HG02970 (cell line): ENCODE data around the gene XKR7.

Source experiments
- ATAC-seq: cut with Tn5 transposase; IDR thresholded peaks from one replicate; pipeline ENCODE4 v1.9.1; 2021; ENCODE audit warnings: mild to moderate bottlenecking, moderate library complexity, moderate number of reproducible peaks; ENCODE audit not compliant: unreplicated experiment, low FRiP score

The XKR7 gene

DNA sequence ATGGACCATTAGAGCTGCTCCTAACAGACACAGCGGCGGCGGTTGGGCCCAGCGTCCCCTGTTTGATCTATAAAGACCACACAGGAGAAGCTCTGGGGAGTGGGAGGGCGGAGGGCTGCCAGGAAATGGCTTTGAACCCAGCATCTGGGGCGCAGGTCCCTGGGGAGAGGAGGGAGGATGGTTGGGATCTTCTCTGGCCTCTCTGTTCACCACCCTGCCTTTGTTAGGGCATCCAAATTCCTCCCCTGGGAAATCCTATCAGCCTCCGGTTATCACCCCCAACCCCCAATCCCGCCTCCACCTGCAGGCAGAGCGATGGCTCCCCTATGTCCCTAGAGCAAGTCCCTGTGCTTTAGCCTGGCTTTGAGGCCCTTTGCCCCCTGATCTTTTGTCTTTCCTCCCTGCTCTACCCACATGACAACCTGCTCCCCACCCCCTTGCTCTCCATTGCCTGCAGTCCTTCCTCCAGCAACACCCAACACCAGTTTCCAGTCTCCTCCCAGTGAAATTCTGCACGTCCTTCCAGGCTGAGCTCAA lies 7.1 kb downstream of the XKR7 start:
- ATAC-seq: no peak

DNA sequence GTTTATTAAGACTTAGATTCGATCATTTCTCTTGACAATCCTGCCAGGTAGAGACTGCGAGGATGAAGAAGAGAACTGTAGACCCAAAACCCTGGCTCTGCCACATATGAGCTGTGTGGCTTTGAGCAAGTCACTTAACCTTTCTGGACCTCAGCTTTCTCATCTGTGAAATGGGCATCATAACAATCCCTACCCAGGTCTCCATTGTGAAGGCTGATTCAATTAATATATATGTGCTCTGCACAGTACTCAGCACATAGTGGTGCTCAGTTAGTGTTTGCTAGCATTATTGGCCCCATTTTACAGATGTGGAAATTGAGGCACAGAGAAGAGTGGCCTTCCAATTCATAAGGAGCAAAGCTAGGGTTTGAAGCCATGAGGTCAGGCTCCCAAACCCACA lies 7.9 kb downstream of the XKR7 start:
- no peak for ATAC-seq

DNA sequence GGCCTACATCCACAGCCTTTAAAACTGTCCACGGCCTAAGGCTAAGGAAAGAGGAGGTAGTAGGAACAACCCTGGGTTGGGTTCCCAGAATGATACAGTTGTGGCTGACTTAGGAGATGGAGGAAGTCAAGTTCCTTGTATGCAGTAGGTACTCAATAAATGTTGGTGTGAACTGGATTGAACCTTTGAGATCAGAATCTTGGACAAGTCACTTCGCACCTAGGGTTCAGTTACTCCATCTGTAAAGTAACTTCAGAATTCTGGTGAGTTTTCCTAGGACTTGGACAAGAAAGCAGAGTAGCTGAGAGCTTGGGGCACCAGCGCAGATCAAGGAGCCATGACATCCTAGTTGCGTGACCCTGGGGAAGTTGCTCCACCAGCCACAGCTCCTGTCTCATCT lies 9.1 kb downstream of the XKR7 start:
- ATAC-seq: no peak

GRCh38 chr20:31979713-31980426 lies 11.9 kb downstream of the XKR7 start:
- no peak for ATAC-seq

DNA sequence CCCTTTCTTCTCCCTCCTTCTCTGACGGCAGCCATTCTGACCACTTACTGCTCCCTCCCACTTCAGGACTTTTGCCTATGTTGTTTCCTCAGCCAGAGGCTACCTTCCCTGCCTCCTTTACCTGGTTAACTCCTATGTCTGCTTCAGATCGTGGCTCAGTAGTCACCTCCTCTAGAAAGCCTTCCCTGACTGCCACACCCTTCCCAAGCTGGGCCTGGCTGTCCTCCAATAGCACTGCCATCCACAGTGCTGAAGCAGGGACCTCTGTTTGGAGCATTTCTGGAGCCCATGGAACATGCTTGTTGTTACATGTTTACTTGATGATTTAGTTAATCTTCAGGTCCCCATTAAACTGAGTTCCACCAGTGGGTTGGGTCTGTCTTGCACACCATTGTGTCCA lies 13.8 kb downstream of the XKR7 start:
- no peak for ATAC-seq

DNA sequence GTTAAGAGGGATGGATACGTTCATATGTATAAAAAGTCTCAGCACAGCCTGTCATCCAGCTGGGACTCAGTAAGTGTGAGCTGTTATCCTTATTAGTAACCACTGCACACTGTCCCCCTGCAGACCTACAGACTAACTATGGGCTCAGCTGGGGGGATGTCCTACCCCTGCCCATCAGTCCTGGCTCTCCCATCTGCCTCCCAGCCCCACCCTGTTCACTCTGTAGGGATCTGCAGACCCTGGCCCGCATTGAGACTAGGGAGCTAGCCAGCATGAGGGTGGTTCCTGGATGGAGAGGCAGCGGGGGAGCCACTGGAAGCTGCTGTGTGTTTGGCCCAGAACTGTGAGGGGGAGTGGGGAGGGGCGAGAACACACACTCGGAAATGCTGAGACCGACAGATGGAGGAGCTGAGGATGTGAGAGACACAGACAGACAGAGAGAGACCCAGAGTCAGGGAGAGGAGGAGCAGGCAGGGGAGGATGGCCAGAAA lies 17.1 kb downstream of the XKR7 start:
- ATAC-seq: no peak

DNA sequence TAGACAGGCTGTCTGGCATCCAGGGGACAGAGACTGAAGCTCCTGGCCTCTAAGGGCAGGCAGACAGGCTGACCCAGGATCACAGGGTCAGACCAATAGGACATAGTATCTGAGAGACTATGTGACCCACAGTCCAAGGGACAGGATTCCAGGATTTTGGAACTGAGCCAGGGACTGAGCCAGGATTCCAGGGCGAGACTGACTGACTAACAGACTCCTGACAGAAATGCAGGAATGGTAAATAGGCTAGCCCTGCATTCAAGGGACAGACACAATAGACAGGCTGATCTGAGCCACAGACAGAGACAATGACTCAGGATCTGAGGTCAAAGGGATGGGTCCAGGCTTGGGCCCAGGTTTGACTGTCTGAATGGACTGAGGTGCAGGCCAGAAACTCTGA lies 19.8 kb downstream of the XKR7 start:
- no peak for ATAC-seq

GRCh38 chr20:31988430-31989015 lies 20.6 kb downstream of the XKR7 start:
- no peak for ATAC-seq

DNA sequence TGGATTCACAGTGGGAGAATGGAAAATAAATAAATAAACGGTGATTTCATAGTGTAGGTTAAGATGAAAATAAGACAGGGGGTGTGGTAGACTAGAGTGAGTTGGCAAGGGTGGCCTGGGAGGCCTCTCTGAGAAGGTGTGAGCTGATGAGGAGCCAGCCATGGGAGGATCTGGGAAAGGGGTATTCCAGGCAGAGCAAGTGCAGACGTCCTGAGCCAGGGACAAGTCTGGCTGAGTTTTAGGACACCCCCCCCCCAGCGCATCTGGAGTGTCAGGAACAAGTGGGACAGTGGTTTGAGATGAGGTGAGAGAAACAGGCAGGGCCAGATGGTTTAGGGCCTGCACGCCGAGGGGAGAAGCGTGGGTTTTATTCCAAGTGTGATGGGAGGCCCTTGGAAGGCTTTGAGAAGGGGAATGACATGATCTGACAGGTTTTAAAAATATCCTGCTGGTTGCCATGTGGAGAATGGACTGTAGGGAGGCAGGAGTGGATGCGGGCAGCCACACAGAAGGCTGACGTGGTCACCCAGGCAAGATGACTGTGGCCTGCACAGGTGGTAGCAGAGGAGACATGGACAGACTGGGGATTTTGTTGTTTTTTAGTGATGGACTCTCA lies 21.2 kb downstream of the XKR7 start:
- ATAC-seq: no peak

GRCh38 chr20:31990641-31991338 lies 22.8 kb downstream of the XKR7 start:
- no peak for ATAC-seq

GRCh38 chr20:31991339-31991705 lies 23.4 kb downstream of the XKR7 start:
- no peak for ATAC-seq

DNA sequence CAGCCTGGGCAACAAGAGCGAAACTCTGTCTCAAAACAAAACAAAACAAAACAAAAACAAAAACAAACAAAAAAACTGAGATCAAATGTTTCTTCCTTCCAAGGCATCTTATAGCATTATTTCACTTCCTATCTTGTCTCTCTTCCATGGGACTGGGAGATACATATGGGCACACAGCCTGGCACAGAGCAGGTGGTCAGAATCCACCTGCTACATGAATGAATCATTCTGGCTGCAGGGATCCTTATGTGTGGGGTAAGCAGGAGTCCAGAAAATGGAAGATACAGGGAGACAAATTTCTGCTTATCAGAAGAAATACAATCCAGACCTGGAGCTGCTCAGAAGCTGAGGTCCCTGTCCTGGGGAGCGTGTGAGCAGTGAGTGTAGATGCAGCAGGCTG lies 24.1 kb downstream of the XKR7 start:
- no peak for ATAC-seq

DNA sequence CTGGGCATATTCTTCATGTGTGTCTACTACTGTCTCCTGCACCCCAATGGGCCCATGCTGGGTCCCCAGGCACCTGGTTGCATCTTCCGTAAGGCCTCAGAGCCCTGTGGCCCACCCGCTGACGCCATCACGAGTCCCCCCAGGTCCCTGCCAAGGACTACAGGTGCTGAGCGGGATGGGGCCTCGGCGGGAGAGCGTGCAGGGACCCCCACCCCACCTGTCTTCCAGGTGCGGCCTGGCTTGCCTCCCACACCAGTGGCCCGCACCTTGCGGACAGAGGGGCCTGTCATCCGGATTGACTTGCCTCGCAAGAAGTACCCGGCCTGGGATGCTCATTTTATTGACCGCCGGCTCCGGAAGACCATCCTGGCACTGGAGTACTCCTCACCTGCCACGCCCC lies 29.0 kb downstream of the XKR7 start:
- ATAC-seq: no peak

DNA sequence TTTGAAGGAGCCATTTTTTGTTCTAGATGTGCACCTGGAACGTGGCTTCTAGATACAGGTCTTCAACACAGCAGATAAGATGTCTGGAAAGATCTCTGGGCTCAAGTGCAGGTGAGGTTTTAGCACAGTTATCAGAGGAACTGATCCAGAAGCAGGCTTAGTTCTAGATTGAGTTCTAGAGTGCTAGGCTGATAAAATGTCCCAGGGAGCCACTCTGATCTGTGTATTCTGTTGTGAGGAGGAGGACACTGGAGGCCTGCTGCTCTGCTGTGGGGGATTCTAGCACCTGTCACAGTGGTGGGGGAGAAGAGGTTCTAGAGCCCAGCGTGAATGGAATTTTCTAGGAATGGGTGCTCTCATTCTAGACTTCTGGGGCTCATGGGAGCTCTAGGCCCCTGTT lies 30.3 kb downstream of the XKR7 start:
- no peak for ATAC-seq

- no peak for ATAC-seq
These were observed 35.4 kb downstream of the XKR7 start for GRCh38 chr20:32003325-32003724.

DNA sequence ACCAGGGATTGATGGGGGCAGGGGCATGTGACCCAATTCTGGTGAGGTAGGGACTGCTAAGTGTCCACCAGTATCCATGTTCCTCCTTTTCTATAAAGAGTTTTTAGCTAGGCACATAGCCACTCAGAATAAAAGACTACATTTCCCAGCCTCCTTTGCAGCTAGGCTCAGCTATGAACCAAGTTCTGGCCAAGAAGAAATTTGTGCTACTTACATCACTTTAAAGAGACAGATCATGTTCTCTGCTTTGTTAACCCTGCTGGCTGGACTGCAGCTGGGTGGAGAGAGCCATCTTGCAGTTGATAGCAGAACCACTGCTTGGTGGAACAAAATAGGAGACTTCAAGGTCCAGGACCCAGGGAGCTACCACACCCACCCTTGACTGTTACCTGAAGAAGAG lies 37.0 kb downstream of the XKR7 start:
- no peak for ATAC-seq

DNA sequence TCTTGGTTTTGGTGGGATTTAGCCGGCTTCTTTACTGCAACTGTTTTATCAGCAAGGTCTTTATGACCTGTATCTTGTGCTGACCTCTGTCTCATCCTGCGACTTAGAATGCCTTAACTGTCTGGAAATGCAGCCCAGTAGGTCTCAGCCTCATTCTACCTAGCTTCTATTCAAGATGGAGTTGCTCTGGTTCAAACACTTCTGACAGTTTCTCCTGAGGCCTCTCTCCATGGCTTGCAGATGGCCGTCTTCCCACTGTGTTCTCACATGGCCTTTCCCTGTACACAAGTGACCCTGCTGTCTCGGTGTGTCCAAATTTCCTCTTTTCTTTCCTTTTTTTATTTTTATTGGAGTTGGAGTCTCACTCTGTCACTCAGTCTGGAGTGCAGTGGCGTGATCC lies 38.1 kb downstream of the XKR7 start:
- ATAC-seq: no peak

DNA sequence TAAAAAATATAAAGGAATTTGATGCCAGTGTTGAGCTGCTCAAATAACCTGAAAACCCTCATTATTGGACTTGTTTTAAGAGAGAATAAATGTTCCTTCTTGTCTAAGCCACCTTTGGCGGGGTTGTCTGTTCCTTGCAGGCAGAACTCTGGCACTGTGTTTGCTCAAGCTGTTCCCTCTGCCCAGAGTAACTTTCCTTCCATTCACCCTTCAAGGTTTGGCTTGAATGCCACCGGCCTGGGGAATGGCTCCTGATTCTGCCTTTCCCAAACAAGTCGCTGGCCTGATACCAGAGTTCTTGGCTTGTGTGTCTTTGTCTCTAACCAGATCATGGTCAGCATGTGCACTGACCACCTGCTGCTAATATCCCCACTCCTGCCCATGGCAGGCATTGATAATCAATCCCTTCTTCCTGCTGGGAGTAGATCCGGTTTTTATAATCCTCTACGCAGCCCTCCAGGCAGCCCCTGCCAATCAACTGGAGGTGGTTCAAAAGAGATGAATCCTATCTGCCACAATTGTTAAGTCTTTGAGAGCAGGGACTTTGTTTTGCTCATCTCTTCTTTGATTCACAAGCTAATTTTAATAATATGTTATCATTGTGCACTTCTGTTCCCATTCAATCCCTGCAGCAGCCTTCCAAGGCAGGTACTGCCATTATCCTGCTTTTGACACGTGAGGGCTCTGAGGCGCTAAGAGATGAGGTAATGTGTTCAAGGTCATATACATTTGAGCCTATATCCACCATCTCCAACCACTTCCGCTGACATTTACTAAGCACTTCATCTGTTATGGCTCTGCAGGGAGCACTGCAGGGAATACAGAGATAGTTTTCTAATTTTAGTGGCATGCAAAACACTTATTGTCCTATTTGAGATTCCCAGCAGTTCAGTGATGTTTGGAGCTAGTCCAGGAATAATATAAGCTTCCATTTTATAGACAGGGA lies 39.2 kb downstream of the XKR7 start:
- no peak for ATAC-seq

DNA sequence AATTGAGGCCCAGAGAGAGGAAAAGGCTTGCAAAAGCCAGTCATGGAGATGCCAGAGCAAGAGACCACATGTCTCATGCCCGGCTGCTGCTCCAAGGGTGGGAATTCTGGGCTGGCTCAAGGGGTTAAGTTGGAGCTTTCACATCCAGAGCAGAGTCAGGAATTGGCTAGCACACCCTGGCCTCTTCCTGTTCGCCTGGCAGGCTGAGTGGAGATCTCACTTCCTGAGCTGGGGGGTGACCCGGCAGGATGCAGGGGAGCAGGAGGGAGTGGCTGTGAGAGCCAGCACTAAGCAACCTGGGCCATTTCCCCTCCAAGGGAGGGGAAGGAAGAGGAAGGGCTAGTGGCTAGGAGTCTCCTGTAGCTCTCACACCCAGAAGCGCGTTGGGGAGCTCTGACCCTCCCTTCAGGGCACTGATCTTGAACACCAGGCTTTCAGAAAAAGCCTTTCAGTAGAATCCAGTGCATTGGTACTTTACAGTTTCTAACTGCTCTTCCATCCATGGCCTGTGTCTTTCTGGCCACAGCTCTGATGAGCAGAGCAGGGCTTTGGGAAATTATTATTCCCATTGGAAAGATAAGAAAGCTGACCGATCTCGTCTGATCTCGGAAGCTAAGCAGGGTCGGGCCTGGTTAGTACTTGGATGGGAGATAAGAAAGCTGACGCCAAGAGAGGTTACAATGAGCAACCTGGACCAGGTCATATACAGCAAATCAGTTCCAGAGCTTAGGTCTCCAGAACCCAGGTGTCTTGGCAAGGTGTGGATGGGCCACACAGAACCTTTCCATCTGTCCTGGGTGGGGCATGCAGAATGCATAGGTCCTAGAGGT lies 40.1 kb downstream of the XKR7 start:
- no peak for ATAC-seq
